Tibial nerve (tissue), 4 donors: ENCODE data around the gene STRADB. TPM values are rescaled to one million over a fixed set of nuclear protein-coding genes. Genes with fewer than 3 reads are reported as not detected.
A peak's percentile ranks its signal among the peaks of the same experiment; 100 is the strongest.

Experiments
- DNase-seq, 2 donors: peaks; one replicate each; pipeline ENCODE4 v3.0.0-alpha.2; 2019; ENCODE audit warnings: low spot score in 2 of 2
- H3K27ac ChIP-seq, 4 donors: fragments of 200-600 bp; sonication (generic) in 3 of 4; one replicate each; pipeline ENCODE4 v1.5.1; 2017 to 2019; ENCODE audit warnings: mild to moderate bottlenecking in 1 of 4
- H3K27me3 ChIP-seq, 2 donors: fragments of 200-600 bp; sonication (generic) in 1 of 2; one replicate each; pipeline versions ENCODE4 v1.5.1 to v1.6.0; 2017 to 2019
- H3K36me3 ChIP-seq, 3 donors: fragments of 200-600 bp; sonication (generic); one replicate each; pipeline ENCODE4 v1.5.1; 2018 to 2019
- H3K4me1 ChIP-seq, 4 donors: fragments of 200-600 bp; sonication (generic) in 3 of 4; one replicate each; pipeline ENCODE4 v1.5.1; 2017 to 2019
- H3K4me3 ChIP-seq, 4 donors: fragments of 200-600 bp; sonication (generic) in 3 of 4; one replicate each; pipeline ENCODE4 v1.5.1; 2017 to 2019; ENCODE audit warnings: mild to moderate bottlenecking in 1 of 4, moderate library complexity in 1 of 4
- H3K9me3 ChIP-seq, 4 donors: fragments of 200-600 bp; sonication (generic) in 3 of 4; one replicate each; pipeline ENCODE4 v1.5.1; 2017 to 2019
- EP300 ChIP-seq, 2 donors: sonication (generic); formaldehyde crosslinking; IDR thresholded peaks; one replicate each; pipeline ENCODE4 v1.6.1; 2017; ENCODE audit warnings: antibody characterized with exemption in 2 of 2, mild to moderate bottlenecking in 1 of 2
- POLR2A ChIP-seq, 2 donors: fragments of 450-650 bp; IDR thresholded peaks; one replicate each; pipeline ENCODE4 v1.6.1; 2017; ENCODE audit warnings: antibody characterized with exemption in 2 of 2, mild to moderate bottlenecking in 2 of 2, moderate library complexity in 2 of 2
- WGBS, 2 donors: methylation state at CpG; one replicate each; pipeline ENCODE4 v1.1.5; 2018; 5-methylcytosine and 5-hydroxymethylcytosine counted together
- total RNA-seq, 4 donors: library from RNA; depleted of rRNA; stranded (reverse); fragments of >200 nt; gene quantifications; one replicate each; pipeline ENCODE4 v1.1.0, GENCODE V29; 2016
- TF ChIP-seq, protein P1 (sequence below), 5 experiments: fragments of 200-600 bp in 3 of 5; fragments of 450-650 bp in 2 of 5; sonication (generic) in 3 of 5; IDR thresholded peaks; one replicate each; pipeline ENCODE4 v1.5.1; 2016 to 2019; ENCODE audit warnings: antibody characterized with exemption in 5 of 5, mild to moderate bottlenecking in 3 of 5, moderate library complexity in 2 of 5

The STRADB gene
- total RNA-seq, 4 donors from 2014 or later: 12.6 to 24.9 (median 20.0) TPM

- Histone ChIP-seq H3K9me3 (no peaks in the 10 kb centered on the region), H3K27ac (peak overlapping the region in 2 of 4 donors; percentile 44 to 52), H3K27me3 (no peaks in the 10 kb centered on the region), H3K36me3 (peaks cover 0 to 4% (median 0%) of the 10 kb centered on the region in 3 donors), H3K4me1 (peaks cover 0 to 54% (median 26%) of the 10 kb centered on the region in 4 donors), H3K4me3 (no peak overlapping the region)
- 35 to 37% methylated on average over 2 of the region's 2 CpGs for WGBS, 2 donors
- TF ChIP-seq EP300 (IDR thresholded peaks at IDR 0.05): no peak
- TF ChIP-seq, protein P1, sequence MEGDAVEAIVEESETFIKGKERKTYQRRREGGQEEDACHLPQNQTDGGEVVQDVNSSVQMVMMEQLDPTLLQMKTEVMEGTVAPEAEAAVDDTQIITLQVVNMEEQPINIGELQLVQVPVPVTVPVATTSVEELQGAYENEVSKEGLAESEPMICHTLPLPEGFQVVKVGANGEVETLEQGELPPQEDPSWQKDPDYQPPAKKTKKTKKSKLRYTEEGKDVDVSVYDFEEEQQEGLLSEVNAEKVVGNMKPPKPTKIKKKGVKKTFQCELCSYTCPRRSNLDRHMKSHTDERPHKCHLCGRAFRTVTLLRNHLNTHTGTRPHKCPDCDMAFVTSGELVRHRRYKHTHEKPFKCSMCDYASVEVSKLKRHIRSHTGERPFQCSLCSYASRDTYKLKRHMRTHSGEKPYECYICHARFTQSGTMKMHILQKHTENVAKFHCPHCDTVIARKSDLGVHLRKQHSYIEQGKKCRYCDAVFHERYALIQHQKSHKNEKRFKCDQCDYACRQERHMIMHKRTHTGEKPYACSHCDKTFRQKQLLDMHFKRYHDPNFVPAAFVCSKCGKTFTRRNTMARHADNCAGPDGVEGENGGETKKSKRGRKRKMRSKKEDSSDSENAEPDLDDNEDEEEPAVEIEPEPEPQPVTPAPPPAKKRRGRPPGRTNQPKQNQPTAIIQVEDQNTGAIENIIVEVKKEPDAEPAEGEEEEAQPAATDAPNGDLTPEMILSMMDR (IDR thresholded peaks at IDR 0.05): no peak
- TF ChIP-seq POLR2A (IDR thresholded peaks at IDR 0.05): no peak
- DNase-seq: no peak
These were observed 38.4 kb upstream of the STRADB start for GRCh38 chr2:201413143-201413542.

DNA sequence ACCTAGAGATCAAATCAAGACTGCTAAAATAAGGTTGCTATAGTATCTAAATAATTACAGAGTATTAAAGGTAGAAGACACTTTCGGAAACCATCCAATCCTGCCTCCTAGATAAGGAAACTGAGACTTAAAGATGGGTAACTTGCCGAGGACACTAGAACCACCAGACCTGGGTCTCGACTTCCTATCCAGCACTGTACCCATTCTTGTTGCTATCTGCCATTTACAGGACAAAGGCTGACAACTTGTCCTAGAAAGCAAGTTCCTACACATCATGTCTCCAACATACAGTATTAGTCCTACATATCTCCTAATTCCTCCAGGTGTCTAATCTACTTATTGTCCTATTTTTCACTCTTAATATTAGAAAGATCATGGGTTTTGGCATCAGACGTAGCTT, 38.0 kb upstream of the STRADB start:
- Histone ChIP-seq H3K36me3 (peaks cover 0 to 6% (median 0%) of the 10 kb centered on the region in 3 donors), H3K4me1 (peaks cover 0 to 54% (median 26%) of the 10 kb centered on the region in 4 donors), H3K27ac (peak overlapping the region in 2 of 4 donors; percentile 44 to 52), H3K9me3 (no peaks in the 10 kb centered on the region), H3K27me3 (no peaks in the 10 kb centered on the region), H3K4me3 (no peak overlapping the region)
- DNase-seq: no peak
- WGBS, 2 donors: 64 to 67% methylated on average over 4 of the region's 4 CpGs
- TF ChIP-seq, protein P1 (IDR thresholded peaks at IDR 0.05): no peak
- TF ChIP-seq POLR2A (IDR thresholded peaks at IDR 0.05) (no peak), EP300 (IDR thresholded peaks at IDR 0.05) (no peak)

DNA sequence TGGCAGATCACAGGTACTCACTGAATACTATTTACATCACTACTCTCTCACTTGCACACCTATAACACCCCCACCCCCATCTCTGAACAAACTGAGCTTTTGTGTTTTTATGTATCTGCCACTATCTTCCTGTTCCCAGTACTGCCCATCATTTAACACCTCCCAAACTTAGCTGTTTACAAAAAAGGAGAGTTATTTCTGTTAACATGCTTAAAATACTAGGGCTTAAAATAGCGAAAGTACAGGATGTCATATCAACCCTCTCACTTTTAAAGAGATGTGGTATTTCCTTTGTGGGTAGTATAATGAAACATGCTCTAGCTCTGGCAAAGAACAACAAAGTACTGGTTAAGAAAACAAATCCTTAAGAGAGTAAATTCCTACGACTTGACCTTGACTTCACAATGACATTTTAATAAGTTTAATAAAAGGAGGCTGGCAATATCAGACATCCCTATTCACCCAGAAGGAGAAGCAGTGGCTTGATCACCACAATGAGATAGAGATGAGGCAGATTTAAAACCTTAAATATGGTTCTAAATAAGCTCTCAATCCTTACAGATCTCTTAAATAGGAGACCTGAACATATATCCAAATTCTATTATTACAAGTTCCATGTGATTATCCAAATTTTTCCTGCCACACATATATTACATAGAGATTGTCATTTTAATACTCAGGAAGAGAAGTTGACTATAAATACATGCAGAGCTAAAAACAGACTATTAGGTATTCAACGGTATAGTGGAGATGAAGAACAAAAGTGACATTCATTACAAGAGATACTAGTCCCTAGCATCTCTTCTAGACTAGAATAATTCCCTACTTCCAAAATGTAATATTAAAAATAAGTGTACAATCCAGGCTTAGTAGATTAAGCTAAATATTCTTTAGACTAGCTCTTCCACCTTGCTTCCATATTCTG, 37.2 kb upstream of the STRADB start:
- Histone ChIP-seq H3K27ac (peak overlapping the region in 2 of 4 donors; percentile 44 to 52), H3K27me3 (no peaks in the 10 kb centered on the region), H3K4me3 (no peak overlapping the region), H3K36me3 (peaks cover 0 to 6% (median 0%) of the 10 kb centered on the region in 3 donors), H3K9me3 (no peaks in the 10 kb centered on the region), H3K4me1 (peaks cover 0 to 54% (median 26%) of the 10 kb centered on the region in 4 donors)
- WGBS, 2 donors: 25 to 29% methylated on average over 3 of the region's 3 CpGs
- no peak for DNase-seq
- TF ChIP-seq EP300 (IDR thresholded peaks at IDR 0.05) (peak in 1 of 2 donors; percentile 20), POLR2A (IDR thresholded peaks at IDR 0.05) (no peak)

DNA sequence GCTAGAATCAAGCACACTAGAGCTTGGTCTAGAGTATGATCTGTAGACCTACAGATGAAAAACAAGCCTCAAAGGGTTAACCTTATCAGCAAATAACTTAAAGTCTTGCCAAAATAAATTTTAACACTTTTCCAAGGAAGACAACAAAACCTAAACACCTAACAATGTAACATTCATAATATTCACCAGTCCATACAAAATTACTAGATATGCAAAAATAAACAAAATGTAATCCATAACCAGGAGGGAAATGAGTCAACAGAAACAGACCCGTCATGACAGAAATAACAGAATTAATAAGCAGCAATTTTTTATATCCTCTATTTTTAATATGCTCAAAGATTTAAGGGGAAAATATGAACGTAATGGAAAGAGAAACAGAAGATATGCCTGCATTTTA, 36.4 kb upstream of the STRADB start:
- Histone ChIP-seq H3K27ac (peak overlapping the region in 2 of 4 donors; percentile 4 to 52), H3K36me3 (peaks cover 0 to 11% (median 0%) of the 10 kb centered on the region in 3 donors)
- TF ChIP-seq, protein P1 (IDR thresholded peaks at IDR 0.05): no peak
- no peak for TF ChIP-seq POLR2A (IDR thresholded peaks at IDR 0.05)
- no peak for TF ChIP-seq EP300 (IDR thresholded peaks at IDR 0.05)

GRCh38 chr2:201419057-201419635, 32.4 kb upstream of the STRADB start:
- Histone ChIP-seq H3K27ac (peak overlapping the region in 1 of 4 donors; percentile 28), H3K27me3 (no peaks in the 10 kb centered on the region), H3K4me3 (no peak overlapping the region), H3K4me1 (peaks cover 0 to 25% (median 14%) of the 10 kb centered on the region in 4 donors), H3K9me3 (no peaks in the 10 kb centered on the region), H3K36me3 (peaks cover 0 to 12% (median 0%) of the 10 kb centered on the region in 3 donors)
- no peak for TF ChIP-seq POLR2A (IDR thresholded peaks at IDR 0.05)
- no peak for TF ChIP-seq EP300 (IDR thresholded peaks at IDR 0.05)
- TF ChIP-seq, protein P1 (IDR thresholded peaks at IDR 0.05): no peak
- no peak for DNase-seq
- WGBS, 2 donors: 58 to 83% methylated on average over 3 of the region's 3 CpGs

More for the DNA sequence above, 36.4 kb upstream of the STRADB start:
- Histone ChIP-seq H3K4me1 (peaks cover 0 to 49% (median 26%) of the 10 kb centered on the region in 4 donors), H3K4me3 (no peak overlapping the region), H3K9me3 (no peaks in the 10 kb centered on the region), H3K27me3 (no peaks in the 10 kb centered on the region)
- DNase-seq: no peak
- WGBS, 2 donors: 9 to 14% methylated on average over 2 of the region's 2 CpGs
